Activated CD8-positive, alpha-beta memory T cell treated with anti-CD3 and anti-CD28 coated beads, Interleukin-2, amount 50 U/mL, for 48 hours (primary cell): ENCODE measurements around the gene SKP1.
"Not testable (repeated sequence)": the region's sequence is repeated elsewhere in the genome, so short reads cannot be mapped to it uniquely, and the experiment has no call there.

Experiments
- DNase-seq: peaks from one replicate; pipeline ENCODE4 v3.0.0-alpha.2; 2020

SKP1 gene

DNA sequence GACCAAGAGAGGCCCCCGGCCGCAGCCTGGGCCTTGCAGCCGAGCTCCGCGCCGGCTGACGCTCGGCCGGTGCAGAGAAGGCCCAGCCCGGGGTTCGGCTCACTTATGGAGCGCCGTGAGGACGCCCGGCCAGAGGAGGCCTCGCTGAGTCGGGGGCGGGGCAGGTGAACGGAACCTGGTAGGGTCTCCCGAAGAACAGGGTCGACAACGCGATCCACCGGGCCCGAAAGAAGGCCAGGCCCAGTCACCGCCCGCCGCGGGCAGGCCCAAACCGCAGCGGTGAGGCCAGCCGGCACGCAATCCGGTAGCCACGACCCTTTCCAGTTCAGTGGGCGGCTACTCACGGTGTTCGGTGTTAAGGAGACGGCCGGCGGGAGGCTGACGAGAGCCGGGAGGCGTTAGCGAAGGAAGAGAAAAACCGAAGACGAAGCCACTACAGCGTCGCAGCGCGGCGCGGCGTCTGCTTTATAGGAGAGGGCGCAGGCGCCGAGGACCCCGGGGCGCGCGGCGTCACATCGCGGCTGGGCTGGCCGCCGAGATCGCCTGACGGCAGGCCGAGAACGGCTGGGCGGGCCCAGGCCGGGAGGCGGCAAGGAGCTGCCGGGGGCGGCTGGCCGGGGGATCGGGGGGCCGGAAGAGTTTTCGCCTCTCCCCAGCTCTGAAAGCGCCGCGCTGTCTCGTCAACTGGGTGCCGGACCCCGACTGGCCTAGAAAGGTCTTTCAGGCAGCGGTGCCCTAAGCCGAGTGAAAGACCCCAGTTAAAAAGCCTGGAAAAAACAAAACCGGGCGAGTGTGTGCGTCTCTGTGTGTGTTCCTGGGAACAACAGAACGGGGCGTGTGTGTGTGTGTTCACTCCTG, at the start of gene SKP1:
Gene SKP1 (minus strand): TSS at position 440 of the 858 bp plus-strand sequence. CDS start 2,928 bp downstream, outside the sequence.
- DNase-seq: peak; percentile 96

- peak; percentile 100 for DNase-seq
Observed at GRCh38 chr5:134225780-134226440, 49.2 kb upstream of the SKP1 start, which contains the start of gene PPP2CA. PPP2CA (minus strand) TSS chr5:134226073; CDS start chr5:134225861, 212 bp downstream.

DNA sequence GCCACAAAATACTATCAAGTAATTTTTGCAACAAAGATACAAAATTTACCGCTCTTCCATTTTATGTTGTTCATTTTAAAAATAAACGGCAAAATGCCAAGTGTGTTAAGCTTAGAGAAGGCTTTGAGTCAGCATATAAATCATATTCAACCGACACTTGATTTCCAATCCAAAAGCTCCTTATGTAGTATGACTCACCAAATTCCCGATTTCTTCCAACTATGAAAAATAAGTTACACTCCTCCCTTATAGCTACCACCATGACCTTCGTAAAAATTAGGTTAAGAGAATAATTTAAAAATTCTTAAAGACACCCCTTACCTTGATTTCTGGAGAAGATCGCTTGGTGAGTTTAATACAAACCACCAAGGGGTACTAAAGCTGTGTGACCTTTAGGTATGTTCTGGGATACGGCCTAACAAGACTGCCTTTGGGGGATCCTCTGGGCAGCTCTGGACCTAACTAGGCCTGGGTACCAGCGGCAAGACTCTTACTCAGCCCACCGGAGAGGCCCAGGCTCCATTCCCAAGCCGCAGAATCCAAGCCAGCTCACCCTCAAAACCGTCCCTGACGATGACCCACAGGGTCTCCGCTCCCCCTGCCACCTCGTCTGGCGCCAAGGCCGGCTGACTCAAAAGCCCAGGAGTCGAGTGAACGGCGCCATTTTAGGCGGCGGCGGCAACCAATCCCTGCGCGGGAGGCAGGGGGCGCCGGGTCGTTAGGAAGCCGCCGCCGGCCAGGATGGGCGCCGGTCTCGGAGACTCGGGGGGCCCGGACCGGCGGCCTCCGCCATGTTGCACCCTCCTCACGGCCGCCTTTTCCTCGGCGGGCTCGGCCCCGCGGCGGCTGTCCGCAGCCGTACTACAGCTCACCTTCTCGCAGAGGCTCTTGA, 48.4 kb upstream of the SKP1 start:
- peak; percentile 84 for DNase-seq

- DNase-seq: no peak
Observed at GRCh38 chr5:134223406-134224248, 46.9 kb upstream of the SKP1 start.

DNA sequence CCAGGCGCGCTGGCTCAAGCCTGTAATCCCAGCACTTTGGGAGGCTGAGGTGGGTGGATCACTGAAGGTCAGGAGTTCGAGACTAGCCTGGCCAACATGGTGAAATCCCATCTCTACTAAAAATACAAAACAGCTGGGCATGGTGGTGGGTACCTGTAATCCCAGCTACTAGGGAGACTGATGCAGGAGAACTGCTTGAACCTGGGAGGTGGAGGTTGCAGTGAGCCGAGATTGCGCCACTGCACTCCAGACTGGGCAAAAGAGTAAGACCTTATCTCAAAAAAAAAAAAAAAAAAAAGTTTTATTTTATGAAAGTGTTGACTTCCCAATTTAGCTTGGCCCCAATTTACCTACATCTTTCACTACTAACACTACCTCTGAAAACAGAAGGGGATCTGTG, 44.9 kb upstream of the SKP1 start:
- DNase-seq: not testable (repeated sequence)

DNA sequence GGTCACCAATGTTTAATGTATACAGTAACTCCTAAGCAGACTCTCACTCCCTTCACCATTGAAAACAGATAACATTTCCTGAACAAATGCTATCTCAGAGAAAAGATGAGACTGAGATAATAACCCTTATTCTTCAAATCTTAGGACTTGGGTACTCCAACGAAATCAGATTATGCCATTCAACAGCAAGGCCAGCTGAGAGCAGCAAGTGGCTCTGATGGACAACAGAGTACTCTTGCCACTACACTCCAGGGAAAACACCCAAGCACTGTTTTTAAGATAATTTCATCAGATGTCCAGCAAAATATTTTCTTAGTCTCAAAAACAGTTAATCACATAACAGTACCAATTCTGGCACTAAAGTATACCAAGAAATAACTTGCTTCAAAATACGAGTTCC, 39.0 kb upstream of the SKP1 start:
- DNase-seq: no peak

- not testable (repeated sequence) for DNase-seq
Observed at GRCh38 chr5:134211263-134212031, 34.7 kb upstream of the SKP1 start.

DNA sequence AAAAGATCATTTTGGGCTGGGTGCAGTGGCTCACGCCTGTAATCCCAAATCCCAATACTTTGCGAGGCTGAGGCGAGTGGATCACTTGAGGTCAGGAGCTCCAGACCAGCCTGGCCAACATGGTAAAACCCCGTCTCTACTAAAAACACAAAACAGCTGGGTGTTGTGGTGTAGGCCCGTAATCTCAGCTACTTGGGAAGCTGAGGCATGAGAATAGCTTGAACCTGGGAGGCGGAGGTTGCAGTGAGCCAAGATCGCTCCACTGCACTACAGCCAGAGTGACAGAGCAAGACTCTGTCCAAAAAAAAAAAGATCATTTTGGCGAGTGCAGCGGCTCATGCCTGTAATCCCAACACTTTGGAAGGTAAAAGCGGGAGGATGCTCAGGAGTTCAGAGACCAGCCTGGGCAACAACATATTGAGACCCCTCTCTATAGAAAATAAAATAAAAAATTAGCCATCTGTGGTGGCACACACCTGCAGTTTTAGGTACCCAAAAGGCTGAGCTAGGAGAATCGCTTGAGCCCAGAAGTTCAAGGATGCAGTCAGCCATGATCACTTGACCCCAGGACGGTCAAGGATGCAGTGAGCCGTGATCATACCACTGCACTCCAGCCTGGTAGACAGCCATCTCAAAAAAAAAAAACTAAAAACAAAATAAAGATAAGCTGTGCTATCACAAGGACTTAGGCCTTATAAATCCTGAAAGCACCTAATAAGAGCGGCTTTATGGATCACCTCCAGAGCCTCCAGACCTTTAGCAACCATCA, 32.9 kb upstream of the SKP1 start:
- no peak for DNase-seq

GRCh38 chr5:134207696-134208095, 30.9 kb upstream of the SKP1 start:
- DNase-seq: no peak

GRCh38 chr5:134206627-134207160, 29.9 kb upstream of the SKP1 start:
- DNase-seq: no peak

GRCh38 chr5:134204575-134204974, 27.8 kb upstream of the SKP1 start:
- no peak for DNase-seq

GRCh38 chr5:134203630-134204029, 26.9 kb upstream of the SKP1 start:
- no peak for DNase-seq

GRCh38 chr5:134195666-134196065, 18.9 kb upstream of the SKP1 start:
- DNase-seq: no peak

- DNase-seq: no peak
Observed at GRCh38 chr5:134189031-134189430, 12.3 kb upstream of the SKP1 start.

DNA sequence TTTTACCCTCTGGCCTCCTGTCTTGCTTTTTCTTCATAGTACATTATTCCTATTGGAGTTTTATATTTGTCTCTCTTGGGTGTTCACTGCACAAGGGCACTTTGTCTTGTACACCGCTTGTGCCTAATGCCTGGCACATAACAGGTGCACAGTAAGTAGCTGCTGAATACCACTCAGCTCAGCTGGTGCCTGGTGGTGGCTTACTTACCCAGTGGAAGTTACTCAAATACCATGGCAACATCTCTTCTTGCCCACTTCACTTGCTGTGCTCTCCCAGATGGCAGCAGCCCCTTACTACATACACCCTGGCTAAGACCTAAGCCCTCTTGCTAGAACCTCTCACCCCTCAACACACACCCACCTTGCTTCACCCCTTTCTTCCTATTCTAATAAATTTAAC, 11.3 kb upstream of the SKP1 start:
- no peak for DNase-seq

DNA sequence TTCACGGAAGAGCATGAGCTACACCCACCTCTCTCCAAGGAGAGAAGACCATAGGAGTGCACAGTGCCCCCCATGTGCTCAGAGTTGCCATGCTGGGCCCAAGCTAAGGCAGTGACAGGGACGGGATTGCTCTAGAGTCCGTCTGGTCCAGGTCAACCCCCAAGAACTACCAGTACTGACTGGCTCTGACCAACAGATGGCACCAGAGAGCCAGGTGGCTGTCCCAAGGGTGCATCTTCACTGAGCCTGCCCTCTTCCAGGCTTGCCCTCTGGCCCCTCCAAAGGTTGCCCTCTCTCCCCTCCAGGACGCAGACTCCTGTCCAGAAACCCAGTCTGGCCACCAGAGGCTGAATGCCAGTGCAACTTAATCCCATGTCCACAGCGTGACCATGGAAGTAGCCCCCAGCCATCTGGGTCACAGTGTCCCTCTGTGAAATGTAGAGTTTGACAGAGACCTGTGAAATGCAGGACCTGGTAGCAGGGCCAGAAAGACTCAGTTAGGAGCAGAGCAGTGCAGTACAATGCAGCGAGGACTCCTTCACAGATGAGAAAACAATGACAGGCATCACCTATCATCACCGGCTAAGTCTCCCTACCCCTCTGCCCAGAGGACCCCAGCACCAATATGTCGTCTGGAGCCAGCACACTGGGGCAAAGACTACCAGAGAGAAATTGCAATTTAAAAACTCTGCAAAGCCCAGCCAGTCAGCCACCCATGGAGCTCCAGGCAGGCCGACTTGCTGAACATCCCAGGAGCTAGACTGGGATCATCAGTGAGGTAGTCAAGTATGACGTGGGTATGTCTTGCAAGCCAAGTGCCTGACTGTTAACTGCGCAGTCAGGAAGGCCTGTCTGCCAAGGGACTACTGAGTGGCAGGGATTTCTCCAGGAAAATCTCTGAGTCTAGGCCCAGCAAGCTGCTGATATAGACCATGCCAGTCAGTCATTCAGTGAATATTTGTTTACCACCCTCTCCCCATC, 7.7 kb upstream of the SKP1 start:
- peak; percentile 89 for DNase-seq

DNA sequence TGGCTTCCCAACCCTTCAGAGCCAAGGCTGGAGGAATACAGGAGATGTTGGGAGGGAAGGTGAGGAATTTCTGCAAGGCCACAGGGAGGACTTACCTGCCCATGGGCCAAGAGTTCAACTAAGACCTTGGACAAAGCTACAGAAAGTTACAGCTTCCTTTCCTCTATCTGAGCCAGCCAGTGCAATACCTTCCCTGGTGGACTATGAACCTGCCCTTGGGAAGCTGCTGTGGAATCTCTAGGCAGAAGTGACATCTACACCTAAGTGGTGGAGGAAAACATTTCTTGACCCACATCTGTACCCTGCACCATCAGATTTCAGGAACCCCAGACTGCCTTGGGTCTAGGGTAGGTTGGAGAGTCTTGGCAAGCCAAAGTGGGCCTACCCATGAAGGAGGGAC, 6.7 kb upstream of the SKP1 start:
- DNase-seq: no peak

- DNase-seq: no peak
Observed at GRCh38 chr5:134178096-134178419, 1.3 kb upstream of the SKP1 start.
